ENCODE data around the gene ZYG11B.

GRCh38 chr1:52856026-52856425 is 129.8 kb downstream of the ZYG11B start:
- TF ChIP-seq, protein P1, sequence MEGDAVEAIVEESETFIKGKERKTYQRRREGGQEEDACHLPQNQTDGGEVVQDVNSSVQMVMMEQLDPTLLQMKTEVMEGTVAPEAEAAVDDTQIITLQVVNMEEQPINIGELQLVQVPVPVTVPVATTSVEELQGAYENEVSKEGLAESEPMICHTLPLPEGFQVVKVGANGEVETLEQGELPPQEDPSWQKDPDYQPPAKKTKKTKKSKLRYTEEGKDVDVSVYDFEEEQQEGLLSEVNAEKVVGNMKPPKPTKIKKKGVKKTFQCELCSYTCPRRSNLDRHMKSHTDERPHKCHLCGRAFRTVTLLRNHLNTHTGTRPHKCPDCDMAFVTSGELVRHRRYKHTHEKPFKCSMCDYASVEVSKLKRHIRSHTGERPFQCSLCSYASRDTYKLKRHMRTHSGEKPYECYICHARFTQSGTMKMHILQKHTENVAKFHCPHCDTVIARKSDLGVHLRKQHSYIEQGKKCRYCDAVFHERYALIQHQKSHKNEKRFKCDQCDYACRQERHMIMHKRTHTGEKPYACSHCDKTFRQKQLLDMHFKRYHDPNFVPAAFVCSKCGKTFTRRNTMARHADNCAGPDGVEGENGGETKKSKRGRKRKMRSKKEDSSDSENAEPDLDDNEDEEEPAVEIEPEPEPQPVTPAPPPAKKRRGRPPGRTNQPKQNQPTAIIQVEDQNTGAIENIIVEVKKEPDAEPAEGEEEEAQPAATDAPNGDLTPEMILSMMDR (IDR thresholded peaks at IDR 0.05): no peak
- no peak for TF ChIP-seq POLR2AphosphoS5 (IDR thresholded peaks at IDR 0.05)
- TF ChIP-seq POLR2A (IDR thresholded peaks at IDR 0.05): no peak
- TF ChIP-seq EP300 (IDR thresholded peaks at IDR 0.05): no peak
